NCI-H2107 (cell line): Measurements from ENCODE around the gene COG8.
"Not testable (repeated sequence)": the region's sequence is repeated elsewhere in the genome, so short reads cannot be mapped to it uniquely, and the experiment has no call there.

Source experiments
- DNase-seq: peaks from one replicate; lab custom pipeline; 2025; lab: John Stamatoyannopoulos, UW

COG8 gene

DNA sequence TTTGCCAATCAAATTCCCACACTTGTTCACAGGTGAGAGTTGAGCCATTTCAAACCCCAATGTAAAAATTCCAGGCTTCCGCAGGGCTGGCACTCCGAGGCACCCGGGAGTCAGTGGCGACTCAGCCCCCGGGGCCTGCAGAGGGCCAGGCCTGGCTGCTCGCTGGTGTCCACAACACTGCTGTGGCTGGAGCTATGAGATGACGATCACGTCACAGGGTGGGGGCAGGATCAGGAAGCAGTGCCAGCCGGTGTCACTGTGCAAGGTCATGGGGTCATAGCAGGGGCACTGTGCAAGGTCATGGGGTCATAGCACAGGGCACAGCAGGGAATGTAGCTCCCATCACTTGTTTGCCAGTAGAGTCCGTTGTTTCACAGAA, 20.5 kb downstream of the COG8 start:
- no peak for DNase-seq

- DNase-seq = no peak
Observed at GRCh38 chr16:69318177-69318910, 21.0 kb downstream of the COG8 start.

GRCh38 chr16:69316595-69317034, 22.7 kb downstream of the COG8 start:
- DNase-seq = no peak

- DNase-seq = no peak
Observed at GRCh38 chr16:69315486-69316311, 23.7 kb downstream of the COG8 start.

DNA sequence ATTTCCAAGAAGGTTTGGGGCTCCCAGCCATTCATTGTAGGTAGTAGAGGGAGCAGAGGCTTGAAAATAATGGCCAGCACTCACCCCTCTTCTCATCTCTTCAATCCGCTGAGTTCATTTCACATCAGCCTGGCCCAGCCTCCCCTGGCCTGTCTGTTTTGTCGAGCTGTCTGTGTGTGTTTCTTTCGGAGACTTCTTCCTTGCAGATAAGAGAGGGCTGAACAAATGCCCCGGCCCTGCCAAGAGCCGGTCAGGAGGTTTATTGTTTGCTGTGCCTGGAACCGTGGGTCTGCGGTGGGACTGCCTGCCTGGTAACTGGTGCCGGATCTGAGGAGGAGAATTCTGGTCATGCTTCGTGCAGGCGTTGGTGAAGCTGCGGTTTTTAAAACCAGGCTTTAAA, 24.8 kb downstream of the COG8 start:
- DNase-seq = no peak

DNA sequence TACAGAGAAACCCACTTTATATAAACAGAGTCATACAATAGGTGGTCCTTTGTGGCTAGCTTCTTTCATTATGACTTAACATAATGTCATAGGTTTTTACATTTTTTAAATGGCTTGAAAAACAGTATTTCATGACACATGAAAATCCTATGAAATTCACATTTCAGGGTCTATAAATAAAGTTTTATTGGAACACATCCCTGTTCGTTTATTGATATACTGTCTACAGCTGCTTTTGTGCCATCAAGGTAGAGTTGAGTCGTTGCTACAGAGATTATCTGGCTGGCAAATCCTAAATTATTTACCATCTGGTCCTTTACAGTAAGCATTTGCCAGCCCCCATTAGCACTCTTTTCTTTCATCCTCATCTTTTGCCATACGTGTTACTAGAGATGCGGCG, 25.9 kb downstream of the COG8 start:
- DNase-seq = no peak

- no peak for DNase-seq
Observed at GRCh38 chr16:69311533-69312387, 27.6 kb downstream of the COG8 start.

DNA sequence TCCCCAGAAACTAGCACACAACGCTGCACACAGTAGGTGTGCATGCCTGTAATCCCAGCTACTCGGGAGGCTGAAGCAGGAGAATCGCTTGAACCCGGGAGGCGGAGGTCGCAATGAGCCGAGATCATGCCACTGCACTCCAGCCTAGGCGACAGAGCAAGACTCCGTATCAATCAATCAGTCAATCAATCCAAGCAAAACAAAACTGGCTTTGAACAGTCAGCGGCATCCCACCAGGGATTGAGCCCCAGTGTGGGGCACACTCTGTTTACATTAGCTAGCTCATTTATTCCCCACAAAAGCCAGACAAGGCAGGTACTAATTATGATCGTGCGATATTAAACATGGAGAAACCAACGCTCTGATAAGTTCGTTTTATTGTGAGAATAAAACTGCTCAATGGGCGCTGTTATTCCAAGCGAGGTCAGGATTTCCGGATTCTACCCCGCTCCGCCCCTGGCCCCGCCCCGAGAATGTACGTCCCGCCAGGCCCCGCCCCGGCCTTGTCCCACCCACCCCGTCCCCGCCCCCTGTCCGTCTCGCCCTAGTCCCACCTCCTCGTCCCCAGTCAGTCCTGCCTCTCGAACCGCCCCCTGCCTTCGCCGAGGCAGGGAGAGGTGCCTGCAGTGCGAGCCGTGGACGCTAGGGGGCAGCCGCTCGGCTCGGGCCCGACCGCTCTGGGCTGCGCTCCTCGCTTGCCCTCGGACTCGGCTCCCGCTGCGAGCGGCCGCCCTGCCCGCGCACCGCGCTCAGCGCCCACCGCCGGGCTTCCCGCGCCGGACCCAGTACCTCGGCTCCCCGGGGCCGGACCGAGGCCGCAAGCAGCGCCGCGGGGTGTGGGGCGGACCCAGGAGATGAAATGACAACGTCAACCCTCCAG, 28.5 kb downstream of the COG8 start, which contains the start of gene VPS4A:
TSS of gene VPS4A (plus strand) at position 698 of the 880 bp plus-strand sequence. CDS start at position 860, 162 bp downstream.
- DNase-seq = peak; percentile 94

- DNase-seq = no peak
Observed at GRCh38 chr16:69309316-69309715, 30.0 kb downstream of the COG8 start.

- DNase-seq = no peak
Observed at GRCh38 chr16:69307856-69308255, 31.5 kb downstream of the COG8 start.

GRCh38 chr16:69307091-69307490, 32.3 kb downstream of the COG8 start:
- DNase-seq = no peak

DNA sequence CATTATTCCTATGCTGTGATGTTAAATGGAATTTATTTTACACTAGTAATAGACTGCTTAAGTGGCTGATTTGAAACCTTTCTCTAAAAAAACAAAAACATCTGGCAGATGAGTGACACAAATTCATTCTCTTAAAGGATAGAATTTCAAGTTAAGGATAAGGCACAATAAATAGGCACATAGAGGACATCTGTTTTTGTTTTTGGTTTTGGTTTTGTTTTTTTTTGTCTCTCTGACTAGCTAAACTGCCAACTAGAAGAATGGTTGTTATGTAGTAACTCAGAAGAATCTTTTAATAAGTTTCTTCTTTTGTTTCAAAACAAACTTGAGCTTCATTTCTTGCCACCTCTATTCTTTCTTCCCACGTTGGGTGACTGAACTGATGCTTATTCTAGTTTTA, 33.3 kb downstream of the COG8 start:
- no peak for DNase-seq

DNA sequence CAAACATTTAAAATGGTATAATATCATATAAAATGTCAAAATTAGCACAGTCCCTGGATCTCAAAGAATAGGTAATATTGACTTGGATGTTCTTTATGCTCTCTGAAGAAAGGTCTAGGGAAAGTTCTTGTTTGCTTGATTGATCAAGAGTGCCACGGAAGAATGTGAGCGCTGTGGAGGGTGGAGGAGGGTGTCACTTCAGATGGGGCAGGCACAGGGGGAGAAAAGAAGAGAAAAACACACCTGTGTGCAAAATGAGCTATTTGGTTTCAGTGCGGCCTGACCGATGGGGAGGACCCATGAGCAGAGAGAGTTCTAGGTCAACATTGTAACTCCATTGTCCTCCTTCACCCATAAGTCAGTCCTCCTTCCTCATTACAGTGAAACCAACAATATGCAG, 37.1 kb downstream of the COG8 start:
- DNase-seq = no peak

GRCh38 chr16:69301861-69302260, 37.5 kb downstream of the COG8 start:
- DNase-seq = no peak

GRCh38 chr16:69301187-69301586, 38.2 kb downstream of the COG8 start:
- no peak for DNase-seq

DNA sequence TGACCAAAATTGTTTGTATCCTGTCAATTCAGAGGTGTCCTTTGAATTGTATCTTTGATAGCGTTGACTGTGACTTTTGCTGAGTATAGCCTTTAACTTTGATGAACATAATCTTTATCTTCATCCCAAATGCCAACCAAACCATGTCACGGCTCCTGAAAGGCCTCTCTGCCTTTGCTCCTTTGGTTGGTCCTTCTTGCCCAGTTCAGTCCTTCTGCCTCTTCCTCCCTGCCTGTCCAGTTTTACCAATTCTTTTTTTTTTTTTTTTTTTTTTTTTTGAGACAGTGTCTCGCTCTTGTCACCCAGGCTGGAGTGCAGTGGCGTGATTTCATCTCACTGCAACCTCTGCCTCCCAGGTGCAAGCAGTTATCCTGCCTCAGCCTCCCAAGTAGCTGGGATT, 41.1 kb downstream of the COG8 start:
- no peak for DNase-seq

DNA sequence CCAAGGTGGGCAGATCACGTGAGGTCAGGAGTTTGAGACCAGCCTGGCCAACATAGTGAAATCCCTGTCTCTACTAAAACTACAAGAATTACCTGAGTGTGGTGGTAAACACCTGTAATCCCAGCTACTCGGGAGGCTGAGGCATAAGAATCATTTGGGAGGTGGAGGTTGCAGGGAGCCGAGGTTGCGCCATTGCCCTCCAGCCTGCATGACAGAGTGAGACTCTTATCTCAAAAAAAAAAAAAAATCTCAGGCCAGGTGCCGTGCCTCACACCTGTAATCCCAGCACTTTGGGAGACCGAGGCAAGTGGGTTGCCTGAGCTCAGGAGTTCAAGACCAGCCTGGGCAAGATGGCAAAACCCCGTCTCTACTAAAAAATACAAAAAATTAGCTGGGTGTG, 42.6 kb downstream of the COG8 start:
- not testable (repeated sequence) for DNase-seq

DNA sequence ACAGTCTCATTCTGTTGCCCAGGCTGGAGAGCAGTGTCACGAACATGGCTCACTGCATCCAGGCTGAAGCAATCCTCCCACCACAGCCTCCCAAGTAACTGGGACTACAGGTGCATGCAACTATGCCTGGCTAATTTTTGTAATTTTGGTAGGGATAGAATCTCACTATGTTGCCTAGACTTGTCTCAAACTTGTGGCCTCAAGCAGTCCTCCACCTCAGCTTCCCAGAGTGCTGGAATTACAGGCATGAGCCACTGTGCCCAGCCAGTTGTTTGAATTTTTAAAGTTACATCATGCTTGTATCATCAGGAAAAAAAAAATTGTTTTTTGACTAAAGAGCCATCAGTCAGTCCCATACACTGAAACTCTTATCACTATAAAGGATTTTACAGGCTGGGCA, 45.3 kb downstream of the COG8 start:
- DNase-seq = no peak

GRCh38 chr16:69293401-69293800, 46.0 kb downstream of the COG8 start:
- no peak for DNase-seq

DNA sequence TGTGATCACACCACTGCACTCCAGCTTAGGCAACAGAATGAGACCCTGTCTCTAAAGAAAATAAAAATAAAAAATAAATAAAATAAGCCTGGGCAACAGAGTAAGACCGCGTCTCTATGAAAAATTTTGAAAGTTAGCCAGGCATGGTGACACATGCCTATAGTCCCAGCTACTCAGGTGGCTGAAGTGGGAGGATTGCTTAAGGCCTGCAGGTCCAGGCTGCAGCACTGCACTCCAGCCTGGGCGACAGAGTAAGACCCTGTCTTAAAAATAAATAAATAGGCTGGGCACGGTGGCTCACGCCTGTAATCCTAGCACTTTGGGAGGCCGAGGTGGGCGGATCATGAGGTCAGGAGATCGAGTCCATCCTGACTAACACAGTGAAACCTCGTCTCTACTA, 47.7 kb downstream of the COG8 start:
- DNase-seq = not testable (repeated sequence)
